Medulla oblongata (tissue), 1 donor: ENCODE data around the gene MRC2.

Experiments
- DNase-seq: peaks from one replicate; pipeline ENCODE4 v3.0.0-alpha.2; 2015; ENCODE audit errors: extremely low spot score

Gene MRC2

DNA sequence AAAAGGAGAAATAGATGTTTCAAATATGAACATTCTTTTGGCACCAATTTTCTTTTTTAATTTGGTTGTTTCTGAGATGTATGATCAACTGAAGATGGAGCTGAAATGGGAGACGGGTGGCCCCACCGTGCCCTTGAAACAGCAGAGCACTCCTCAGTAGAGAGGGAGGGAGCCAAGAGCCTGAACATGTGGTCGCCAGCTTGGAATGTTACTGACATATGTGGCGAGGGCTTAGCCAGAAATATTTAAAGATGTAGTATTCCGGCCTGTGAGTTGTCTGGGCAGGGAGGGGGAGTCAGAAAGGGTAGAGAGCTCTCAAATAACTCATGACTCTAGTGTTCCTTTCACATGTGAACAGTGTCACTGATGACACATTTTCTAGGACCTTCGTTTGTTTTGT lies 13.3 kb upstream of the MRC2 start:
- no peak for DNase-seq

DNA sequence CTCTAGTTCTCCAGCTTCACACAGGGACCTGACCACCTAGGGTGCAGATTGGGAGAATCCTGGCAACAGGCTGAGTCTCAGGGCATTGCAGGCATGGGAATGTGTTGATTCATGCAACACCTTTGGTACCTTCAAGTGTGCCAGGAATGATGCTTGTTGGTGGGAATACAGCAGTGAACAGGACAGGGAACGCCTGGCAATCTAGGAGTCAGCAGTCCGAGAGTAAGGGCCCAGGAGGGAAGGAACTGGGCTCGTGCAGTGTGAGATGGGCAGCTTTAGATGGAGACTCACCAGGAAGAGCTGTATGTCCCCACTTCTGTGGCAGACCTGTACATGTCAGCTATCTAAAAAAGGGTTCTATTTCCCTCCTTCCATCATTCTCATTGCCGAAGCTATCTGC lies 12.0 kb upstream of the MRC2 start:
- DNase-seq, result no peak

GRCh38 chr17:62616993-62617893 lies 10.2 kb upstream of the MRC2 start:
- no peak for DNase-seq

DNA sequence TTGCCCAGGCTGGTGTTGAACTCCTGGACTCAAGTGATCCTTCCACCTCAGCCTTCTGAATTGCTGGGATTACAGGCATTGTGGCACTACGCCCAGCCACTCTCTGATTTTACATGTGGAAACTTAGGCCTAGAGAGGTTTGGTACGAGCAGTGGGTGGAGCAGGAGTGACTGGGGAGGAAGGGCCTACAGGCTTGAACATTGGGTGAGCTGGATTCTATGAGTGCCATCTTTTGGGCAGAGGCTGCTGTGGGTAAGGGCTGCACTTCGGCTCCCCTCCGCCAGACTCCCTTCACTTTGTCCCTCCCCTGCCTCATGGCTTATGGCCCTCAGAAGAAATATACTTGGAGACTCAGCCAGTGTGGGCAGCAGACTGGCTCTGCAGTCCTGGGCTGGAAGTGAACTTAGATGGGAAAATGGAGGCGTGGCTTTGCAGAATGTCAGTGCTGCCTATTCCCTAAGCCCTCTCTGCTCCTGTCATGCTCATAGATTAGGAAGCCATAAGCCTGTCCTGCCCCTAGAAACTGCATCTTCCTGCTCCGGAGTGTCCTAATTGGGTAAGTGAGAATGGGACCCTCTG lies 9.5 kb upstream of the MRC2 start:
- DNase-seq, result no peak

- DNase-seq, result no peak
Measured at GRCh38 chr17:62618647-62619416, 8.6 kb upstream of the MRC2 start.

- DNase-seq, result no peak
Measured at GRCh38 chr17:62619417-62620155, 7.9 kb upstream of the MRC2 start.

DNA sequence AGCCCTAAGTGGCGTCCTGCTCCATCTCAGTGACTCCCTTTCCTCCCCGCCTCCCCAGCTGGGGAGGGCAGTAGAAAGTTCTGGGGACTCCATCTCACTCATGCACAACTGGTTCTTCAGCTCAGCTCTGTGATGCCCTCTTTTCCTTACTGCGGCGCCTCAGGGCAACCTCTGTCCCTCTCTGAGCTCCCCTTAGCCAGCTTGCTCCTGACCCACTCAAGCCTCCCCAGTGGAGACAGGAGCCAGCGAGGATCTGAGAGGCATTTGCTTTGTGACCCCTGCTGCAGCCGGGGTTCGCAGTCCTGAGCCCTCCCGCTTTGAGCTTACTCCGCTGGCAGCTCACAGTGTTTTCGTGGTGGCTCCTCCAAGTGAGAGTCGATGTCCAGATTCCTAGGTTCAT lies 6.2 kb upstream of the MRC2 start:
- DNase-seq, result no peak

DNA sequence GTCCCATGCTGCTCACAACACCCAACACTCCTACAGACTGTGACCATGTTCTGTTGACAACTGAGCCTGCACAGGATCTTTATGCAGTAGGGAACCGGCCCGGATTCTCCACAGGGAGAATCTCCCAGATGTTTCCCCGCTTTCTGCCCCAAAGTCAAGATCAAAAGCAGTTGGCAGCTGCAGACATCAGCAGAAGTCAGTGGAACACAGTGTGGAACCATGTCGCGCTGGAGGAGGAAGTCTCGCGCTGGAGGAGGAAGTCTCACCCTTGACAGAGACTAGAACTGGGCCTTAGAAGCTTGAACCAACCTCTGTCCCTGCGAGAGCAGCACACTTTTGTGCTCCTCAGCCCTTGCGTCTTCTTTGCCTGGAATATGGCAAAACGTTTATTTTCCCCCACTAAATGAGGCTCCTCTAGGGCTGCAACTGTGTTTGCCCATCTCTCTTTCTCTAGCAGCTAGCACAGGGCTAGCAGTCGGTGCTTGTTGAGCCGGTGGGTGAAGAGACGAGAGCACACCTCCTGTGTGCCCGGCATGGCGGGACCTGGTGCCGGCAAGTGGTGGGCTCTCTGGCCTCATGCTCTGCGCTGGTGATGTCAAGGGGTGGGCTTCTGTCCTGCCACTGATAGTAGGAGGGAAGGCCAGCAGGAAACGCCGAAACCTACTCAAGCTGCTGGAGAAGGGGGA lies 2.1 kb upstream of the MRC2 start:
- DNase-seq, result no peak

- DNase-seq, result no peak
Measured at GRCh38 chr17:62625870-62626200, 1.6 kb upstream of the MRC2 start.

DNA sequence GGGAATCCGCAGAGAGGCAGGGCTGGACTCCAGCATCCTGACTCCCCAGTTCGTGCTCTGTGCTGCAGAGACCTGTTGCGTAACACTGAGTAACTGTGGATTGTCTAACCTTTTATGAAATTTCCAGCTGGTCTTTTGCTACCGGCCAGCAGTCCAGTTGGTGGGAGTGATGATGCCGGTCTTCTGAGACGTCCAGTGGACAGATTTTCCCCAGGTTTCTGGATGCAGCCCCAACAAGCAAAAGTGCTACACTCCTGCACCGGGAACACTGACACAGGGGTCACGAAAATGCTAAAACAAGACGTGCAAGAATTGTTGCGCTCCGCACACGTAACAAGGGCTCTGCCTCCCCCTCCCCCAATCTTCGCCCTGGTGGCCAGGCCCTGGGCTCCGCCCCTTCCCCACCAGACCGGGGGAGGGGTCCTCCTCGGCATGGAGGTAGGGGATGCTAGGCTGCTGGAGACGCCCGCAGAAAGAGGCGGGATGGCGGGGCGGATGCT lies 701 bp upstream of the MRC2 start:
- peak; percentile 41 for DNase-seq

- DNase-seq, result no peak
Measured at GRCh38 chr17:62627904-62628633, 599 bp downstream of the MRC2 start.

GRCh38 chr17:62628831-62629555 lies 1.5 kb downstream of the MRC2 start:
- no peak for DNase-seq

DNA sequence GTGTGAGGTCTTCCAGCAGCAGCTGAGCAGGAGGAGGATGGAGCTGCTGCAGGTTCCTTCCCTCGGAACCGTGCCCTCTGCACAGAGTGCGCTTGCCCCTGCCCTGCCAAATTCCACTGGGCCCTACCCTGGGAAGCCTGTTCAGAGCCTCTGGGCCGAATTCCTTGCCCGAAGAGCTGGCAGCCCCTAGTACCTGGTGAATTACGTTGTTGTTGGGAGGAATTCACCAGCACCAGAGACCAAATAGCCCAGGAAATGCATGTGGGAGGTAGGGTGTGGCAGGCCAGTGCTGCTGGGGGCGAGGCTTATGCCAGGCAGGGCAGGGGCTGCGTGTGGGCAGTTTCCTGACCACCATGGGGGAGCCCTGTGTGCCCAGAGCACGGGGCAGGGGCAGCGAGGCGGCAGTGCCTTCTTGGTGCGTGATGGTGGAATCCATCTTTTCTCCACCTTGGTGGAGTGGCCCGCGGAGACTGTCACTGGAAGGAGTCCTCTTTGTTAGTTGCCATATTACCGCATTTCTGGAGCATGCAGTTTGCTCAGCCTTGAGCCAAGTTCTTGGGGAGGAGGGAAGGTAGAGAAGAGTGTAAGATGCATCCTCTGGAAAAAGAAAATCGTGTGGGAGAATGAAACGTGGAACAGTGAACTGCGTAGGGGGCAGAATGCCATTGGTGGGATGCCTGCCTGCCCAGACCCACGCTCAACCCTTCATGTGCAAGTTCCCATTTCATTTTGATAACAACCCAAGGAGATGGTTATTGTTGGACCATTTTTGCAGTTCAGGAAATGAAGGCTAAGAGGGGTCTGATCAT lies 2.3 kb downstream of the MRC2 start:
- DNase-seq, result no peak

- no peak for DNase-seq
Measured at GRCh38 chr17:62630365-62631085, 3.1 kb downstream of the MRC2 start.

DNA sequence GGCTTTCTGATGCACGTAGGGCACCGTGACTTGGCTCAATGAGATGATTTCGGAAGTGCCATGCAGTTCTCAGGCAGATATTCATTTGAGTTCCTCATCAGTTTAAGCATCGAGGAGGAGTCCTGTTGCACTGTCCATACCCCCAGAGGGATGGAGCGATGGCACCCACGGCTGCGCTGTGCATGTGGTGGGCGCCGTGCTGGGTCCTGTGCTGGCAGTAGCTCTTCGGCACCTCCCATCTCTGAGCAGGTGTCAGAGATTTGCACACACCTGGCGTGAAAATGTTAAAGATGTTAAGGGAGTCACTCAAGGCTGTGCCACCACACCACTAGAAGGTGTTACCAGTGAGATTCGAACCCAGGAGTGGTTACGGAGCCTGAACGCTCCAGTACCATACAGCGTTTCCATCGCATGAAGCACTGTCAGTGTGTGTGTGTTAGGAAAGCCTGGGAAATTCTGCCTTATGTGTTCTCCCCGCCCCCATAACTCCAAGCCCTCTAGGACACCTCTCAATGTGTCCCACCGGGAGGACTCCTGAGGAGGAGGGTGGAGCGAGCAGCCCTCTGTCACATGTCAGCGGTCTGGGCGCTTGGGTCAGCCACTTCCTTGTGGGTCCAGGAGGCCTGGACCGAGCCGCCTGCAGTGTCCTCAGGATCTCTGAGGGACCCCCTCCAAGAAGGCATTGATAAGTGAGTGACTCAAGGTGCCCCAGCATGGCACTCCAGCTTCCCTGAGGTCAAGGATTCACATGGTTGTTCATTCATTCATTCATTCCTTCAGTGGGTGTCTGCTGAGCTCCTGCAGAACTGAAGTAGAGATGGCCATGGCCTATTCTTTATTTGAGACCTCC lies 3.8 kb downstream of the MRC2 start:
- DNase-seq, result no peak

GRCh38 chr17:62631936-62632924 lies 4.8 kb downstream of the MRC2 start:
- DNase-seq, result no peak
